HepG2 (cell line): ENCODE measurements around the gene SSR2. TPM values are rescaled to one million over a fixed set of nuclear protein-coding genes. Genes with fewer than 3 reads are reported as not detected.
A peak's percentile ranks its signal among the peaks of the same experiment; 100 is the strongest.

Experiments
- CREB3 ChIP-seq: sonication (generic); formaldehyde crosslinking; IDR thresholded peaks from 2 replicates; pipeline ENCODE4 v1.5.0; 2020; ENCODE audit warnings: missing genetic modification reagents
- FOXC1 ChIP-seq: sonication (generic); formaldehyde crosslinking; IDR thresholded peaks from 2 replicates; pipeline ENCODE4 v1.8.0; 2022; ENCODE audit warnings: mild to moderate bottlenecking, missing genetic modification reagents, borderline replicate concordance
- FOXO4 ChIP-seq: sonication (generic); formaldehyde crosslinking; conservative IDR thresholded peaks from 2 replicates; pipeline ENCODE4 v1.8.1; 2023; ENCODE audit warnings: missing genetic modification reagents
- MXD3 ChIP-seq: IDR thresholded peaks from 2 replicates; pipeline ENCODE4 v1.6.1; 2016; ENCODE audit warnings: mild to moderate bottlenecking, missing biosample characterization, missing genetic modification reagents
- NFKBIZ ChIP-seq: IDR thresholded peaks from 2 replicates; pipeline ENCODE4 v1.6.1; 2018; ENCODE audit warnings: missing genetic modification reagents, missing compliant biosample characterization
- PHF20 ChIP-seq: sonication (generic); formaldehyde crosslinking; IDR thresholded peaks from 2 replicates; pipeline ENCODE4 v1.5.0; 2020; ENCODE audit warnings: mild to moderate bottlenecking, missing genetic modification reagents
- PRDM15 ChIP-seq: sonication (generic); formaldehyde crosslinking; IDR thresholded peaks from 2 replicates; pipeline ENCODE4 v1.4.0; 2020; ENCODE audit warnings: missing genetic modification reagents
- ZFX ChIP-seq: sonication (generic); formaldehyde crosslinking; IDR thresholded peaks from 2 replicates; pipeline ENCODE4 v1.4.0; 2020; ENCODE audit warnings: mild to moderate bottlenecking, low read depth, missing genetic modification reagents, moderate library complexity
- ZNF414 ChIP-seq: sonication (generic); formaldehyde crosslinking; IDR thresholded peaks from 2 replicates; pipeline ENCODE4 v1.5.0; 2020; ENCODE audit warnings: missing genetic modification reagents
- ZNF543 ChIP-seq: sonication (generic); formaldehyde crosslinking; IDR thresholded peaks from 2 replicates; pipeline ENCODE4 v1.4.0; 2020; ENCODE audit warnings: mild to moderate bottlenecking, missing genetic modification reagents
- polyA plus RNA-seq, 8 experiments: library from polyadenylated mRNA; depleted of rRNA in 3 of 8; stranded (reverse) in 7 of 8; unstranded in 1 of 8; fragments of >200 nt; fragmentation: Illumina TruSeq in 4 of 8; extraction: Trizol in 4 of 8; gene quantifications; 2 replicates each; pipeline versions ENCODE4 v1.2.1 to v1.2.3, GENCODE V29; 2011 to 2016; ENCODE audit warnings: low read depth in 4 of 8, missing spikeins in 1 of 8, mixed read lengths in 1 of 8; ENCODE audit not compliant: insufficient read depth in 1 of 8
- total RNA-seq, 5 experiments: library from RNA; depleted of rRNA; stranded (reverse); fragments of >200 nt; fragmentation: Illumina TruSeq; extraction: Trizol; gene quantifications; 2 replicates each; pipeline ENCODE4 v1.2.3, GENCODE V29; 2016; ENCODE audit warnings: low read depth in 1 of 5
- TF ChIP-seq, protein P1 (sequence below): sonication (generic); formaldehyde crosslinking; IDR thresholded peaks from 2 replicates; pipeline ENCODE4 v1.4.0; 2020; ENCODE audit warnings: mild to moderate bottlenecking, missing genetic modification reagents
- TF ChIP-seq, protein P2 (sequence below): sonication (generic); formaldehyde crosslinking; IDR thresholded peaks from 2 replicates; pipeline ENCODE4 v1.5.0; 2020; ENCODE audit warnings: missing genetic modification reagents
- TF ChIP-seq, protein P3 (sequence below): sonication (generic); formaldehyde crosslinking; IDR thresholded peaks from 2 replicates; pipeline ENCODE4 v1.4.0; 2020; ENCODE audit warnings: missing genetic modification reagents

Gene SSR2
- total and polyA plus RNA-seq, 2 of the 13 experiments (the other 11 are each of a cell fraction or from before 2014, with no cell fraction given): 284 to 461 TPM

GRCh38 chr1:155977690-155978324, 42.9 kb downstream of the SSR2 start (continued):
- no peak for TF ChIP-seq FOXO4 (CRISPR knock-in tag)
- TF ChIP-seq ZNF414 (CRISPR knock-in tag): no peak
- TF ChIP-seq PRDM15 (CRISPR knock-in tag): no peak
- TF ChIP-seq NFKBIZ: no peak
- TF ChIP-seq, protein P1, sequence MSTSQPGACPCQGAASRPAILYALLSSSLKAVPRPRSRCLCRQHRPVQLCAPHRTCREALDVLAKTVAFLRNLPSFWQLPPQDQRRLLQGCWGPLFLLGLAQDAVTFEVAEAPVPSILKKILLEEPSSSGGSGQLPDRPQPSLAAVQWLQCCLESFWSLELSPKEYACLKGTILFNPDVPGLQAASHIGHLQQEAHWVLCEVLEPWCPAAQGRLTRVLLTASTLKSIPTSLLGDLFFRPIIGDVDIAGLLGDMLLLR (CRISPR knock-in tag): no peak
- TF ChIP-seq MXD3 (CRISPR knock-in tag): no peak
- 0 out of 2 replicates have a peak, but pooled peaks have one; percentile 10 for TF ChIP-seq PHF20 (CRISPR knock-in tag)
- TF ChIP-seq, protein P2, sequence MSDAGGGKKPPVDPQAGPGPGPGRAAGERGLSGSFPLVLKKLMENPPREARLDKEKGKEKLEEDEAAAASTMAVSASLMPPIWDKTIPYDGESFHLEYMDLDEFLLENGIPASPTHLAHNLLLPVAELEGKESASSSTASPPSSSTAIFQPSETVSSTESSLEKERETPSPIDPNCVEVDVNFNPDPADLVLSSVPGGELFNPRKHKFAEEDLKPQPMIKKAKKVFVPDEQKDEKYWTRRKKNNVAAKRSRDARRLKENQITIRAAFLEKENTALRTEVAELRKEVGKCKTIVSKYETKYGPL: no peak
- TF ChIP-seq ZFX (CRISPR knock-in tag): 0 out of 2 replicates have a peak, but pooled peaks have one; percentile 15
- TF ChIP-seq, protein P3, sequence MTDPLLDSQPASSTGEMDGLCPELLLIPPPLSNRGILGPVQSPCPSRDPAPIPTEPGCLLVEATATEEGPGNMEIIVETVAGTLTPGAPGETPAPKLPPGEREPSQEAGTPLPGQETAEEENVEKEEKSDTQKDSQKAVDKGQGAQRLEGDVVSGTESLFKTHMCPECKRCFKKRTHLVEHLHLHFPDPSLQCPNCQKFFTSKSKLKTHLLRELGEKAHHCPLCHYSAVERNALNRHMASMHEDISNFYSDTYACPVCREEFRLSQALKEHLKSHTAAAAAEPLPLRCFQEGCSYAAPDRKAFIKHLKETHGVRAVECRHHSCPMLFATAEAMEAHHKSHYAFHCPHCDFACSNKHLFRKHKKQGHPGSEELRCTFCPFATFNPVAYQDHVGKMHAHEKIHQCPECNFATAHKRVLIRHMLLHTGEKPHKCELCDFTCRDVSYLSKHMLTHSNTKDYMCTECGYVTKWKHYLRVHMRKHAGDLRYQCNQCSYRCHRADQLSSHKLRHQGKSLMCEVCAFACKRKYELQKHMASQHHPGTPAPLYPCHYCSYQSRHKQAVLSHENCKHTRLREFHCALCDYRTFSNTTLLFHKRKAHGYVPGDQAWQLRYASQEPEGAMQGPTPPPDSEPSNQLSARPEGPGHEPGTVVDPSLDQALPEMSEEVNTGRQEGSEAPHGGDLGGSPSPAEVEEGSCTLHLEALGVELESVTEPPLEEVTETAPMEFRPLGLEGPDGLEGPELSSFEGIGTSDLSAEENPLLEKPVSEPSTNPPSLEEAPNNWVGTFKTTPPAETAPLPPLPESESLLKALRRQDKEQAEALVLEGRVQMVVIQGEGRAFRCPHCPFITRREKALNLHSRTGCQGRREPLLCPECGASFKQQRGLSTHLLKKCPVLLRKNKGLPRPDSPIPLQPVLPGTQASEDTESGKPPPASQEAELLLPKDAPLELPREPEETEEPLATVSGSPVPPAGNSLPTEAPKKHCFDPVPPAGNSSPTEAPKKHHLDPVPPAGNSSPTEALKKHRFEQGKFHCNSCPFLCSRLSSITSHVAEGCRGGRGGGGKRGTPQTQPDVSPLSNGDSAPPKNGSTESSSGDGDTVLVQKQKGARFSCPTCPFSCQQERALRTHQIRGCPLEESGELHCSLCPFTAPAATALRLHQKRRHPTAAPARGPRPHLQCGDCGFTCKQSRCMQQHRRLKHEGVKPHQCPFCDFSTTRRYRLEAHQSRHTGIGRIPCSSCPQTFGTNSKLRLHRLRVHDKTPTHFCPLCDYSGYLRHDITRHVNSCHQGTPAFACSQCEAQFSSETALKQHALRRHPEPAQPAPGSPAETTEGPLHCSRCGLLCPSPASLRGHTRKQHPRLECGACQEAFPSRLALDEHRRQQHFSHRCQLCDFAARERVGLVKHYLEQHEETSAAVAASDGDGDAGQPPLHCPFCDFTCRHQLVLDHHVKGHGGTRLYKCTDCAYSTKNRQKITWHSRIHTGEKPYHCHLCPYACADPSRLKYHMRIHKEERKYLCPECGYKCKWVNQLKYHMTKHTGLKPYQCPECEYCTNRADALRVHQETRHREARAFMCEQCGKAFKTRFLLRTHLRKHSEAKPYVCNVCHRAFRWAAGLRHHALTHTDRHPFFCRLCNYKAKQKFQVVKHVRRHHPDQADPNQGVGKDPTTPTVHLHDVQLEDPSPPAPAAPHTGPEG (CRISPR knock-in tag): 0 out of 2 replicates have a peak, but pooled peaks have one; percentile 4
- 0 out of 2 replicates have a peak, but pooled peaks have one; percentile 31 for TF ChIP-seq ZNF543 (CRISPR knock-in tag)
- no peak for TF ChIP-seq CREB3 (CRISPR knock-in tag)
- TF ChIP-seq FOXC1 (CRISPR knock-in tag): 0 out of 2 replicates have a peak, but pooled peaks have one; percentile 19
